Esophagus squamous epithelium (tissue), 4 donors: ENCODE measurements around the gene PTH2.

Source experiments
- POLR2A ChIP-seq, 4 donors: fragments of 450-650 bp; IDR thresholded peaks; one replicate each; pipeline ENCODE4 v1.6.1; 2017; ENCODE audit warnings: antibody characterized with exemption in 4 of 4, mild to moderate bottlenecking in 4 of 4, moderate library complexity in 3 of 4
- TF ChIP-seq, protein P1 (sequence below), 6 experiments: fragments of 450-650 bp in 4 of 6; fragments of 200-600 bp in 2 of 6; sonication (generic) in 2 of 6; IDR thresholded peaks; one replicate each; pipeline ENCODE4 v1.5.1; 2016 to 2019; ENCODE audit warnings: antibody characterized with exemption in 6 of 6, mild to moderate bottlenecking in 4 of 6, moderate library complexity in 4 of 6

DNA sequence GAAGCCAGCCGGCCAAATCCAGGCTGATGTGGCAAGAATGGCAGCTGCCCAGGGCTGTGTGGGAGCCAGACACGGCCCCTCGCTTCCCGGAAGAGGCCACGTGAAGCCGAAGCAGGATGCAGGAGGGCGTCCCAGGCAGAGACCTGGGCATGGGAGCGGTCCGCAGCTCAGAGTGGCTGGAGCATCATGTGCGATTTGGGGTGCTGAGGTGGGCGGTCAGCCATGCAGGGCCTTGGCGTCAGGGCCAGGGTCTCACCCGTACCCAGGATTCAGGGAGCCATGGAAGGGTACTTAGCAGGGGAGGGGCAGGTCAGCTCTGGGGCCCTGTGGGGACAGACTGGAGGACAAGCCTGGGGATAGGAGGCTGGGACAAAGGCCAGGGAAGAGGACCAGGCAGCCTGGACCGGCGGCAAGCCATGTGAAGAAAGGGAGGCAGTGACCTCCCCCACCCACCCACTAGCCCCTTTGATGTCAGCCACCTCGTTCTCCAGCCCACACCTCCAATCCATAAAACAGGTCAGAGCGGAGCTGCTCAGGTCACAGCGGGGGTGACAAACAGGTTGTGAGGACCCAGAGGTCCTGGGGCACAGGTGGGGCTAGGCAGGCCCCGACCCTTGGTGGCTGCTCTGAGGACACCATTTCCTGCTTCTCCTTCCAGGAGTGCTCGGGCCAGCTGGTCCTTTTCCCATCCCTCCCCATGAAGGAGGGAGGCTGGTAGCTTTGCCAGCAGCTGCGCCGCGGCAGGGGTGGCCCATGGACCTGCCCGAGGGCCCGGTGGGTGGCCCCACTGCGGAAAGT is 32.9 kb downstream of the PTH2 start:
- TF ChIP-seq, protein P1, sequence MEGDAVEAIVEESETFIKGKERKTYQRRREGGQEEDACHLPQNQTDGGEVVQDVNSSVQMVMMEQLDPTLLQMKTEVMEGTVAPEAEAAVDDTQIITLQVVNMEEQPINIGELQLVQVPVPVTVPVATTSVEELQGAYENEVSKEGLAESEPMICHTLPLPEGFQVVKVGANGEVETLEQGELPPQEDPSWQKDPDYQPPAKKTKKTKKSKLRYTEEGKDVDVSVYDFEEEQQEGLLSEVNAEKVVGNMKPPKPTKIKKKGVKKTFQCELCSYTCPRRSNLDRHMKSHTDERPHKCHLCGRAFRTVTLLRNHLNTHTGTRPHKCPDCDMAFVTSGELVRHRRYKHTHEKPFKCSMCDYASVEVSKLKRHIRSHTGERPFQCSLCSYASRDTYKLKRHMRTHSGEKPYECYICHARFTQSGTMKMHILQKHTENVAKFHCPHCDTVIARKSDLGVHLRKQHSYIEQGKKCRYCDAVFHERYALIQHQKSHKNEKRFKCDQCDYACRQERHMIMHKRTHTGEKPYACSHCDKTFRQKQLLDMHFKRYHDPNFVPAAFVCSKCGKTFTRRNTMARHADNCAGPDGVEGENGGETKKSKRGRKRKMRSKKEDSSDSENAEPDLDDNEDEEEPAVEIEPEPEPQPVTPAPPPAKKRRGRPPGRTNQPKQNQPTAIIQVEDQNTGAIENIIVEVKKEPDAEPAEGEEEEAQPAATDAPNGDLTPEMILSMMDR (IDR thresholded peaks at IDR 0.05) = no peak
- no peak for TF ChIP-seq POLR2A (IDR thresholded peaks at IDR 0.05)
